A549 (cell line): ENCODE data around the gene ANO3.

Experiments used
- CBX2 ChIP-seq: fragments of 200-600 bp; sonication (generic); IDR thresholded peaks from 2 replicates; pipeline ENCODE4 v1.6.1; 2016; ENCODE audit warnings: low read depth, mild to moderate bottlenecking, borderline replicate concordance
- CEBPB ChIP-seq, 2 experiments: fragments of >200 bp in 1 of 2; sonication (Bioruptor Twin) in 1 of 2; formaldehyde crosslinking in 1 of 2; IDR thresholded peaks; 2 replicates each; pipeline ENCODE4 v1.6.1; 2012 to 2016
- CTCF ChIP-seq: fragments of >200 bp; sonication (Bioruptor Twin); formaldehyde crosslinking; IDR thresholded peaks from 3 replicates; pipeline ENCODE4 v1.5.1; 2016
- ESRRA ChIP-seq: fragments of 150-350 bp; IDR thresholded peaks from 2 replicates; pipeline ENCODE4 v1.6.1; 2014; ENCODE audit warnings: mild to moderate bottlenecking, low read length, borderline replicate concordance
- FOSL2 ChIP-seq, 2 experiments: fragments of 450-650 bp in 1 of 2; fragments of >200 bp in 1 of 2; sonication (Bioruptor Twin) in 1 of 2; formaldehyde crosslinking; IDR thresholded peaks; 2 replicates each; pipeline versions ENCODE4 v1.5.0 to v1.6.1; 2016 to 2020; ENCODE audit warnings: mild to moderate bottlenecking in 1 of 2, moderate library complexity in 1 of 2
- MAFK ChIP-seq: fragments of 450-650 bp; IDR thresholded peaks from 2 replicates; pipeline ENCODE4 v1.6.1; 2014; ENCODE audit not compliant: partially characterized antibody
- NR3C1 ChIP-seq: fragments of >200 bp; sonication (Bioruptor Twin); formaldehyde crosslinking; IDR thresholded peaks from 3 replicates; pipeline ENCODE4 v1.6.1; 2017
- POLR2A ChIP-seq: IDR thresholded peaks from 2 replicates; pipeline ENCODE4 v1.6.1; 2012; ENCODE audit warnings: mild to moderate bottlenecking, low read length
- RAD21 ChIP-seq, 2 experiments: fragments of >200 bp in 1 of 2; sonication (Bioruptor Twin) in 1 of 2; formaldehyde crosslinking in 1 of 2; IDR thresholded peaks in 1 of 2; conservative IDR thresholded peaks in 1 of 2; 2 replicates in 1 of 2; 3 replicates in 1 of 2; pipeline ENCODE4 v1.6.1; 2012 to 2018; ENCODE audit warnings: inconsistent platforms in 1 of 2
- REST ChIP-seq: fragments of 200-600 bp; sonication (generic); IDR thresholded peaks from 2 replicates; pipeline ENCODE4 v1.6.1; 2016; ENCODE audit warnings: antibody characterized with exemption, mild to moderate bottlenecking, moderate library complexity
- ZNF302 ChIP-seq: fragments of 250-450 bp; sonication (Bioruptor Pico); IDR thresholded peaks from 2 replicates; pipeline ENCODE4 v1.9.0; 2021; ENCODE audit warnings: inconsistent platforms, mild to moderate bottlenecking, moderate library complexity

- TF ChIP-seq CTCF (no peak), CEBPB (IDR thresholded peaks at IDR 0.05) (no peak), POLR2A (no peak), NR3C1 (no peak), ESRRA (no peak), RAD21 (conservative IDR thresholded peaks at IDR 0.05 in 1 of 2, IDR thresholded peaks at IDR 0.05 in 1 of 2) (no peak), ZNF302 (CRISPR knock-in tag) (no peak), MAFK (no peak), CBX2 (no peak), FOSL2 (IDR thresholded peaks at IDR 0.05) (no peak), FOSL2 (CRISPR knock-in tag; IDR thresholded peaks at IDR 0.05) (no peak), REST (no peak)
These were observed 221.3 kb downstream of the ANO3 start for GRCh38 chr11:26553182-26553581.
